ENCODE measurements around the gene WRAP53.

WRAP53 gene

DNA sequence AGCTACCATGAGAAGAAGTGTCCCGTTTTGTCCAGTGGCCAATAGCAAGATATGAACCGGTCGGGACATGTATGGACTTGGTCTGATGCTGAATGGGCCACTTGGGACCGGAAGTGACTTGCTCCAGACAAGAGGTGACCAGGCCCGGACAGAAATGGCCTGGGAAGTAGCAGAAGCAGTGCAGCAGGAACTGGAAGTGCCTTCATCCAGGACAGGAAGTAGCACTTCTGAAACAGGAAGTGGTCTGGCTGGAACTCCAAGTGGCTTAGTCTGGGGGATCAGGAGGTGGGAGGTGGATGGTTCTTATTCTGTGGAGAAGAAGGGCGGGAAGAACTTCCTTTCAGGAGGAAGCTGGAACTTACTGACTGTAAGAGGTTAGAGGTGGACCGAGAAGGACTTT lies 22.0 kb downstream of the WRAP53 start:
- DNase-seq = no peak

DNA sequence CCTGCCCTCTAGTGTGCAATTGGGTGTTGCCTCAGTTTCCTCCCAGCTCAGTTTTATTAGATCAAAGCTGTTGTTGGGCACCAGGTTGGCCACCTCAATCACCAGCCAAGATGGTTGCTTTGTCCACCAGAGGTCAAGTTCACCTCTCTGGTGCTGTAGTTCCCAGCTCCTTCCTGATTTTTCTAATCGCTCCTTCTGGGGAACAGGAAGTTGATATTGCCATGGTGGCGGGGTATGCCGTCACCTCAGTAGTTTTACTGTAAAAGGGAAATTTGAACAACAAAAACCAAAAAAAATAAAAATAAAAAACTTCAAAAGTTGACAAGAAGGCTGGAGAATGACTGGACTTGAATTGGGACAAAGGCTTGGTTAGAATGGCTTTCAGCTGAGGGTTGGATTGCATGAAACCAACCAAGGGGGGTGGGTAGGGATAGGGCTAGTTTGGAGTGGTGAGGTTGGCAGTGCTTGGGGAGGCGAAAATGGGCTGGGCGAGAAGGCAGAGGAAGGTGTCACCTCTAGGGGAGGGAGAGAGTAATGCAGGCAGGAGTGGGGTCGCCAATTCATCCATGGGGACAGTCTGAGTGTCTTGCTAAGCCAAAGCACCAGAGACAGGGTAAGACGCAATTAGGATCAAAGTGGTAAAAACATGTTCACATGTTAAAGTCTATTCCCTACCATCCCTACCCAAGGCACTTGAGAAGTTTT lies 22.9 kb downstream of the WRAP53 start:
- DNase-seq = no peak

DNA sequence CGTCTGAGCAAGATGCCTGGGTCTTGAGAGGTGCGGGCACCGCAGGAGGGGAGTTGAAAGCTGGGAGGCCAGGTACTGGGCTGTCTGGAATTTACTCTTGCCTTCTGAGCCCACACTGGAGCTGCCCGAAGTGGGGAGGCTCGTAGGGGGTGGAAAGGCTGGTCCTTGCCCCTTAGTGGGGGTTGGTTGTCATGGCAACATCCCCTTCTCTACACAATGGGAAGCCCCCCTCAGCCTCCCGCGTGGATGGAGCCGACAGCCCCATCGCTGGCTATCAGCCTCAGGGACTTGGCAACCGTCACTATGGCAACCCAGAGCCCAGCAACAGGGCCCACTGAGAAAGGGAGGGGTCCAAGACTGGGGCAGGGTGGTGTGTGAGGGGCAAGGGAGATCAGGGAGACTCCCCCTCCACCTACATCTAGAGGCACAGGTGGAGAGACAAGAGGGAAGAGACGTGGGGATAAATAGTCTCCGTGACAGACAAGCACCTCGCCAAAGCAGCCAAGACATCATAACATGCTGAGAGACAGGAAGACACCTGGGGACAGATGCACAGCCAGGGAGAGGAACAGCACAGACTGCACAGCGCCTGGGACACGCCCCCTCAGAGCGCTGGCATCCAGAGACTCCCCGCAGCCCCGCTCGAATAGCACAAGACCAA lies 24.0 kb downstream of the WRAP53 start:
- DNase-seq = no peak

DNA sequence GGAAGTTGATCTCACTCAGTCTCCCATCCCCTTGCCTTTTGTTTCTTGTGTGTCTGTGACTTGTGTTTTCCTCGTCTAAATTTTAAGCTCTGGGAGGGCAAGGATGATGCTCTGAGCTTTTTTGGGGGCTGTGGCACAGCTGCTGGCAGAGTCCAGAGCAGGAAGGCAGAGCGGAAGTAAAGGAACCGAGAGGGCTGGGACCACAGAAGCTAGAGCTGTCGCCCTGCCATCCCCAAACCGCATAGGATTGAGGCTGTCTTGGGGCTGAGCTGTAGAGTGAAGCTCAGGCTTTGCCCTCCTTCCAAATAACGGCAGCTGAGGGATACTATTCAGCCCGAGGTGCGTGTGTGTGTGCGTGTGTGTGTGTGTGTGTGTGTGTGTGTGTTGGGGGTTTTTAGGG lies 25.5 kb downstream of the WRAP53 start:
- DNase-seq = no peak

DNA sequence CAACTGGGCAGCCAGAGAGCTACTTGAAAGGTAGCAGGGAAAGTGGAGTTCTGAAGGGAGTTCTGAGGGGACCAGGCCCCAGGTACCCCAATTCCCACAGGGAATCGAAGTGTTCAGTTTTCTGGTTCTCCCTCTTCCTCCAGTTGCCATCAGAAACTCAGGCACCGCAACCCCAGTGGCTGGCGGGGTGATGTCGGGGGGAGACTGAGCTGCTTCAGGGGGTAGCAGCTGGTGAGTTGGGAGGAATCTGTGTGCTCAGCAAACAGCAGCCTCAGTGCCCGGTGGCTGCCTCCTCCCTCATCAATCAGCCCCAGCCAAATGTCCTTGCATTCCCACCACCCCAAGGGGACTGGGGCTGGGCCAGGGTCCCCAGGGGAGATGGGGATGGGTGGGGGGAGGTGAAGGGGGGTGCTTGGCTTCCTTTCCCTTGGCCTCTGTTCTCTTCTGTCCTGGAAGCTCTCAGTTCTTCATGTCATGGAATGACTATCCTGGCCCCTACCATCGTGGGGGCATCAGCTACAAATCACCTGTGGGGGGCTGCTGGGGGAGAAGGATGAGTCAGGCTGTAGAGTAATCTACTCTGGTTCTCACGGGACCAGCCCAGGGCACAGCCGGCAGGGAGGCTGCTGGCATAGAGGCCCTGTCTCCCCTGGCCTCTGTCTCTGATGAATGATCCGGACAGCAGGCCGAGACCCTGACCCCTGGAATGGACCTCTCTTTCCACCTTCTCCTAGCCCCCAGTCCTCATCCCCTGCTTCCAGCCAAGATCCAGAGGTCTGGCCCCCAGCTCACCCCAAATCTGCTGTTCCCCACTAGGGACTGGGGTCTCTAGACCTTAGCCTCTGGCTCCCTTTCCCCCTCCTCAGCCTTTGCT lies 26.7 kb downstream of the WRAP53 start:
- no peak for DNase-seq

DNA sequence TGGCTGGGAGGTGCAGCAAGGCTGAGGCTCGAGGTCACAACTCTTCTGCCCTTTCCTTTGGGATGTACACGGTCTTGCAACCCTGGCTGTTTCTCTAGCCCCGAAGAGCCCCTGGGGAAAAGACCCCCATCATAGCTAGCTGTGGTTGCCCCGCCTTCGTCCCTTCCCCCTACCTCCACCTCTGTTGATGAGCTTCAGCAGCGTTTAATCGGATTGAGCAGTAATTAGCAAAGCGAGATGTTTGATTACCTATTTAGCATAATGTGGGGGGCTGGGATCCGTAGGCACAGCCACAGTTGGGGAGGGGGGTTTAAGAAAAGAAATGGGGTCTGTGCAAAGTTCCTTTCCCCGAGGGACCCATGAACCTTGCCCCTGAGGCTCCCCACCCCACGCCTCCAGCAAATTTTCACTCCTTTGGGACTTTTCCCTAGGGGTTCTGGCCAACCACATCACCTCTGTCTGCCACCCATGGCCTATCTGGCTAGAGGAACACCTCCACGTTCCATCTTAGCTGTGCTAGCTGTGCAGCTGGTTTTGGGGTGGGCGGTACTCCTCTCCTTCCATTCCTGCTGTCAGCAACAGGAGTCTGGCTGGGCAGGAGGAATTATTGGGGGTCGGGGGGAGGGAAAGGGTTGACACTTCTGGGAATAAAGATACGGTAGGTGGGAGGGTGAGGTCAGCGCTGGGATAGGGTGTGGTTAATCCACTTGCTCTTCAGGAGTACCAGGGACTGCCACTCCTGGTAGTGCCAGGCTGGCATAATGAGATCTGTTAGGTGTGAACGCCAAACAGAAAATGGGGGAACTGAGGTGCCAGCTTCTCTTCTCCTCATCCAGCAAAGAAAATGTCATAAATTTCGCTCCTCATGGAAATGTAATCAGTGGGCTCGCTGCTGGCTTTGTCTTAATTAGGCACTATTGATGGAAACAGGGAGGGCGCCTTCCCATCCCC lies 27.9 kb downstream of the WRAP53 start:
- DNase-seq = no peak

DNA sequence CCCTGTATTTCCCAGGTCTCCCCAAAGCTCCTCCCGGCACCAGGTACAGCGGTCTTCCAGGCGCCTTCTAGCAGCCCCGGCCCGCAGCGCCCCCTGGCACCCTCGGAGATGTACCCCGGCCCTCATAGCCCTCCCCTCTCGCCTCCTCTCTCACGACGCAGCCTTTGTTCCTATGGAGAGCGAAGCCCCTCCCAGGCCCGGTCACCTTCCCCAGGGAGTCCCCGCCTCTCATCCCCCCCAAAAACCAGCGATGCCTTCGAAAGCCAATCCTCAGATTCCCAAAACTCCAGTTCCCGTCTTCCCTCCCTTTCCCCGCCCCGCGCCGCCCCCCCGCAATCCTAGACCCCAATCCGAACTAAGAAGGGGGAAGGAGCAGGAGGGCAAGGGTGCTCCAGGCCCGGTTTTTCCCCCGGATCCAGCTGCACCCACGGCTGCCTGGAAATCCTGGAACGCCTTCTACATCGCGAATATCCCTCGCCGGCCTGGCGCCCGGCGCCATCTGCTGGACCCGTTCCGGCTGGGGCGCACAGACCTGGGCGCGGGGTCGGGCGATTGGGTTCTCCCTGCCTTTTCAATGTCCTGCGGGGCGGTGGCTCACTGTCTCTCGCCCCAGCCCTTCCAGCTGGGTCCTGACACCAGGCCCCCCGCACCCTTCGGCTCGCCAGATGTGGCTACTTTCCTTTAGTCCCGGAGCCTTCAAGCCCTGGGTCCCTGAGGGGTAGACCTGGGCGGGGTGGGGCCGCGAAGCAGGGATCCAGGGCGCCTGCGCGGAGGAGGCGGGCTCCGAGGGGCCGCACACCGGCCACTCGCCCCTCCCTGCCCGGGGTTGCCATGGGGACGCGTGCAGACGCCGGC lies 28.9 kb downstream of the WRAP53 start, which contains the start of gene DNAH2:
Gene DNAH2 (plus strand): TSS at position 844 of the 855 bp plus-strand sequence. CDS start 1,991 bp downstream, outside the sequence.
- DNase-seq = no peak

DNA sequence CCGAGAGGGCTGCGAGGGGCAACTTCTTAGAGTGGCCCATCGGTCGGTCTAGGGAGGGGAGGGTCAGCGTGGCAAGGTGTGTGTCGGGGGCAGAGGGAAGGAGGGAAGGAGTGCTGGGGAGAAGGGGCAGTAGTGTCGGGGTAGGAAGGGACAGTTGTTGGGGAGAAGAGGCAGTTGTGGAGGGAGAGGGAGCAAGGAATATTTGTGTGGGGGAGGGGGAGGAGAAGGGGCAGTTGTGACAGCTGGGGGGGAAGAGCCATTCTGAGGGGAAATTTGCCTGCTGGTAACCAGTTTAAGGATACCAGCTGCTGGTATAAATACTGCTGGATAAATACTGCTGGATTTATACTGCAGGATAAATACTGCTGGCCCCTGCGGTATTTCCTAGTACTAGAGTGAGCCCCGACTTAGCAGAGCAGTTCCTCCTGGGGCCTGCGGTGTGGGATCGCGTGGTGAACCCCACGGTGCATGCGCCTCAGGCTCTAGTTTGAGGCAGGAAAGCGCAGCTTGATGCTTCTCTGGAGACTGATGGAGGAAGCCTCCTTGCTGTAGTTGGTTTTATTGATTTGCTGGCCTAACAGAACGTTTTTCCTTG lies 29.6 kb downstream of the WRAP53 start:
- DNase-seq = no peak

DNA sequence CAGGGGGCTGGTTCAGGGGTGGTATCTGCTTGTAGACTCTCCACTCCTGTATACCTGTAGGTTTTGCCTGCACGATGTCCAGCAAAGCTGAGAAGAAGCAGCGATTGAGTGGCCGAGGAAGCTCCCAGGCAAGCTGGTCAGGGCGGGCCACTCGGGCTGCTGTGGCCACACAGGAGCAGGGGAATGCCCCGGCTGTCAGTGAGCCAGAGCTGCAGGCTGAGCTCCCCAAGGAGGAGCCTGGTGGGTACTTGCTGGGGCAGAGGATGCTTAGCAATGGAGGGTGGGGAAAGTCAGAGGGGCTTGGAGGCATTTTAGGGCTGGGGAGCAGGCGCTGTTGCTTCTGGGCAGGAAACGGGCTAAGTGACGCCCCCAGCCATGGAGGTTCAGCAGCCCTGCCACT lies 31.4 kb downstream of the WRAP53 start:
- no peak for DNase-seq

DNA sequence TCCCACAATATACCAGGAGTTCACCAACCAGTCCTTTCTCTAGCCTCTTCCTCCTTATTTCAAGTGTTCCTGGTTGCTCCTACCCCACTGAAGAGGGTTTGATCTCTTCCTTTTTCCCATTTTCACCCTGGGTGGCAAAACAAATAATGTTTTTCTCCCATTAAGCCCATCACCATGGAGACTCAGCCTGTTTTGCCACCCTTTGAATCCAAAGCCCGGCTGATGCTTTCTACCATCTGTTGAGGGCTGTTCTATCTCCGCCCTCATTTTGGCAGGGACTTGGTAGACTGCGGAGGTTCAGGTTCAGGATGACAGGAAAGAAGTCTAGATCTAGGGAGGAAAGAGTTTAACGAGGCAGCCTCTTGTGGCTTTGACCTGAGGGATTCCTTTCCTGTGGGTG lies 31.8 kb downstream of the WRAP53 start:
- DNase-seq = no peak

DNA sequence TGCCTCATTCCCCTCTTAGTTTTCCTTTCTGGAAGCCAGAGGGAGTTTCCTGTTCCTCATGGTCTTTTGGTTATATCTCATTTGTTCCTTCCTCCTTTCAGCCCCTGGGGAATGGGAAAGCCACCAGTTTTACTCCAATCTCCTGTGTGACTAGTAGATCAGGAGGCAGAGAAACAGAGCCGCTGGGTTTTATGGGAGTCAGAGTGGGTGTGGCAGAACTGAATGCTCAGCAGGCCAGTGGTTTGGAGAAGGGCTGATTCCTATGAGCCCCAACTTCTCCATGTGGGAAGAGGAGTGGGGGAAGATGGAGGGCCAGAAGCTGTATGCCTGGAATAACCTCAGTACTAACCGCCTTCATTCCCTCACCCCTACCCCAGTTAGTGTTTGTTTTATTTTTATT lies 33.3 kb downstream of the WRAP53 start:
- DNase-seq = no peak

DNA sequence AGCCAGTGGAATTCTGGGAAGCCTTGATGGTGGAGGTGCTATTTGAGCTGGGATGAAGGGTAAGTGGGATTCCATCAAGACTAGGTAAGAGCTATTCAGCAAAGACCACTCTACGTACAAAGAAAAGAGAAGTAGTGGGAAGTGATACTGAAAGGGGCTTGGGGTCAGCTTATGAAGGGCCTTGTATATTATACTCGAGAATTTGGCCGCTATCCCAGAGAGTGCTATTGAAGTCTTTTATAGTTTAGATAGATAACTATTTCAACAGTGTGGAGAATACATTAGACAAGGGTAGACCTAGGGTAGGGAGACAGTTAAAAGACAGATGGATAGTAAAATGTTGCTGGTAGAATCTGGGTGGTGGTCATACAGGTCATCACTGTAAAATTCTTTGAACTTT lies 39.6 kb downstream of the WRAP53 start:
- DNase-seq = no peak

DNA sequence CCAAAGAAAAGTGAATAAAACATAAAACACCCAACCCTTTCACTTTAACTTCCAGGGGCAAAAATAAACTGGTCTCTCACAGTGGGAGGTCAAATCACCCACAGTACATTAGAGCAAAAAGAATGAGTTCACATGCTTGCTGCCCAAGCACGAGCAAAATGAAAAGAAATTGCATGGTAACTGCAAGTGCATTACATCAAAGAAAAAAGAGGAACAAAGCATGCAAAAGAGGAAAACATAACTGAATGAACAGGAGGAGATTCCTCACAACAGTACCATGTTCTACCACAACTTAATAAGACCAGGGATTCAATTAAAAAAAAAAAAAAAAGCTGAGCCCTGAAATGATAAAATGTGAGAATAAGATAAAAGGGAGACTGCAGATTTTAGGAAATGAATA lies 41.5 kb downstream of the WRAP53 start:
- DNase-seq = no peak

DNA sequence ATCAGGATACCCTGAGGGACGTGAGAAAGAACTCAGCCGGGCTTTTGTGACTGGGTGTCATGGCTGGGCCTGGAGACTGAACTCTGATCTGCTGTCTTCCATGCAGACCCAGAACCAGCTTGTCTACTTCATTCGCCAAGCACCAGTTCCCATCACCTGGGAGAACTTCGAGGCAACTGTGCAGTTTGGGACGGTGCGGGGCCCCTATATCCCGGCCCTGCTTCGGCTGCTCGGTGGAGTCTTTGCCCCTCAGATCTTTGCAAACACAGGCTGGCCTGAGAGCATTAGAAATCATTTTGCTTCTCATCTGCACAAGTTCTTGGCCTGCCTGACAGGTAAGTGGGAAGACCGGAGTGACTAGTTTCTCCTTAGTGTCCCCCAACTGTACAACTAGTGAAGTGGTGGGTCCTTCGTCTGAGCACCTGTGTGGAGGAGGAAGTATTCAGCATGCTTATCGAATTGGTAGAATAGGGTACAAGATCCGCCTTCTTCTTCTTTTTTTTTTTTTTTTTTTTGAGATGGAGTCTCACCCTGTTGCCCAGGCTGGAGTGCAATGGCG lies 44.8 kb downstream of the WRAP53 start:
- no peak for DNase-seq

DNA sequence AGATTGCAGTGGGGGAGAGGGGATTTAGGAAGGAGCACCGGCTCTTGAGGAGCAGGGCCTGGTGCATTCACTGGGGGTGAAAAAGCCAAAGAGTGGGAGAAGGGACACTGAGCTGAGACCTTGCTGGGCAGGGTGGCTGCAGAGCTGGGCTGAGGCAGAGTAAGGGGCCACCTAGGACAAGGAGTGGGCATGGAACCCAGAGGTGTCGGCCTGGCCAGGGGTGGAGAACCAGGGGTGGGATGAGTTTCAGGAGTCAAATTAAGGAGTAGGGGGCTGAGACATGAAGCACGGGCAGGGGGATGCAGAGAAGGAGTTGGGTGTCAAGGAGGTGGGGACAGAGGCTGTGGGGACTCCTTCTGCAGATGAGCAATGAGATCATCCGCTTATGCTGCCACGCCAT lies 49.3 kb downstream of the WRAP53 start:
- DNase-seq = no peak

DNA sequence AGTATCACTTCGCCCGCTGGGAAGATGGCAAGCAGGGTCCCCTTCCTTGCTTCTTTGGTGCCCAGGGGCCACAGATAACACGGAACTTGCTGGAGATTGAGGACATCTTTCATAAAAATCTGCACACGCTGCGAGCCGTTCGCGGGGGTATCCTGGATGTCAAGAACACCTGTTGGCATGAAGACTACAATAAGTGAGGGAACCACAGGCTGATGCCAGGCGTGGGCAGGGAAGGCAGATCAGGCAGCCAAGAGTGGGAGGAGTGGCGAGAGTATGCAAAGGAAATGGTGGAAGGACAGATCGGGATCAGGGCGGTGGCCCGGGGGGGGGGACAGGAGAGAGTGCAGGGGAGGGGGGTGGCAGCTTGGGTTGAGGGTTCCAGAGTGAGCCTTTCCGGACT lies 51.5 kb downstream of the WRAP53 start:
- no peak for DNase-seq

DNA sequence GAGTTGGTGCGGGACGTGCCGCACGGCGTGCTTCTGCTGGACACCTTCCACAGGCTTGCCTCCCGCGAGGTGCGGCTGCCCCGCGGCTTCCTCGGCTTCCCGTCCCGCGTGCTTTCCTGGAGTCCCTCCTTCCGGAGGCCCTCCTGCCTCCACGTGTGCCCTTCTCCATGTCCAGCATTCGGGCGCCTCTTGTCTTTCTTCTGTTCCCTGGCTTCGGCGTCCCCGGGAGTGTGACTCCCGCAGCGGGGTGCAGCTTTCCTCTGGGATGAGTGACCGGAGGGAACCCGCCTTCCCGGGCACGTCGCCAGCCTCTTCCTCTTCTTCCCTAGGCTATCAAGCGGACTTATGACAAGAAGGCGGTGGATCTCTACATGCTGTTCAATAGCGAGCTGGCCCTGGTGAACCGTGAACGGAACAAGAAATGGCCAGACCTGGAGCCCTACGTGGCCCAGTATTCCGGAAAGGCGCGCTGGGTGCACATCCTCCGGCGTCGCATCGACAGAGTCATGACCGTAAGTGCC lies 52.3 kb downstream of the WRAP53 start:
- no peak for DNase-seq

DNA sequence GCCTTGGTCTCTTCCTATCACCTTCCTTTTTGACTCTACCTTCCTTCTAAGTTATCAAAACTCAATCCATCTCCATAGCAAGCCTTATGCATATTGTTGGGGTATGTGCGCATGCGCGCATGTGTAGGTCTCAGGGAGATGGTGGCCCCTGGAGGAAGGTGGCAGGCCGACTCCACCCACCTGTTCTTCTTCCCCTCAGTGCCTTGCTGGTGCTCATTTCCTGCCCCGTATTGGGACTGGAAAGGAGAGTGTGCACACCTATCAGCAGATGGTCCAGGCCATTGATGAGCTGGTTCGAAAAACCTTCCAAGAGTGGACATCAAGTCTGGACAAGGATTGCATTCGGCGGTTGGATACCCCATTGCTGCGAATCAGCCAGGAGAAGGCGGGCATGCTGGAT lies 54.5 kb downstream of the WRAP53 start:
- DNase-seq = no peak

DNA sequence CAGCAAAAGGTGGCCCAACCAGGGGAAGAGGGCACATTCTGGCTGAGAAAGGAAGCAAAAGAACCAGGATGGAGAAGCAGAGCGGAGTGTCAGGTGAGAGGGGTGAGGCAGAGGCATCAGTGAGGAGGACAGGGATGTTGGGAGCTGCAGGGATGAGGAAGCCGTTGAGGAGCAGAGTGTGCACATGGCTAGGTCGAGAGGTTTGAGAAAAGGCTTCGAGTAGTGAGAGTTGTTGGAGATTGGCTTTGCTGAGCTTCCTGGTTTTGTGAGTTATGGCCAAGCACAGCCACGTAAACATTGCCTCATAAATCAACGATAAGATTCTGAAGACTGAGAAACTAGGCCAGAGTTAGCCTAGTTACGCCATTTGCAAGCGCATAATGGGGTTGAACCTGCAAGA lies 56.1 kb downstream of the WRAP53 start:
- DNase-seq = no peak

DNA sequence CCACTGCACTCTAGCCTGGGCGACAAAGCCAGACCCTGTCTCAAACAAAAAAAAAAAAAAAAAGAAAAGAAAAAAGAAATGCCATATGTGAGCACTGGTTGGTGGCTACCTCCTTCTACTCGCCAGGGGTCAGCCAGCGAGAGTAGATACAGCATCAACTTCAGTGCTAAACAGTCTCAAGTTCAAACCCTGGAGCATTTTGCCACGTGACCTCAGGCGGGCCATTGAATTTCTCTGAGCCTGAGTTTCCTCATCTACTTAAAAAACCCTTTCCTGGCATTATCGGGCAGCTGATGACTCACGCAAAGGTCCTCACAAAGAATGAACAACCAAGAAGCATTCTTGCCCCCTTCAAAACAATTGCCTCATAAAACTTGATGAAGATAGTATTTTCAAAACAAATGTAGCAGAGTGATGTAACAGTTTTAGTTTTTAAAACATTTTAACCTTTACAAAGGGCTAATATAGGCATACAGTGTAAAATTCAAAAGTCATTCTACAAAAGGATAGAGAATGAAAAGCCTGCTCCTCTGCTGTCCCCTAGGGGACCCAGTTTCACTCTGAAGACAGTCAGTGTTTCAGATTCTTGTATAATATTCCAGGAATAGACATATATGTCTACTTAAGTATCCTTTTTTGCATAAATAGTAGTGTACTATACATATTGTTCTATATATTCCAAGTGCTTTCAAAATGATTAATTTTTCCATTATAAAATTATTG lies 57.6 kb downstream of the WRAP53 start:
- no peak for DNase-seq
